ENCODE data around the gene POLR3H. TPM values are rescaled to one million over a fixed set of nuclear protein-coding genes. Genes with fewer than 3 reads are reported as not detected.

POLR3H gene
- total RNA-seq, 1 donor from 2014 or later, result 15.8 TPM

- Histone ChIP-seq H3K9me3 (replicated peaks) (no peaks in the 10 kb centered on the region), H3K27me3 (ENCODE audit: low read depth) (no peaks in the 10 kb centered on the region), H3K27ac (replicated peaks) (peak overlapping the region; percentile 92), H3K4me3 (no peak overlapping the region), H3K36me3 (peaks cover 83% of the 10 kb centered on the region), H3K4me1 (peaks cover 99% of the 10 kb centered on the region)
- intact Hi-C loops (cut with micrococcal nuclease), result no loop called here
- no peak for TF ChIP-seq CTCF (IDR thresholded peaks at IDR 0.05; ENCODE audit: borderline replicate concordance)
- no peak for DNase-seq
Observed at GRCh38 chr22:41505511-41506220, 38.6 kb downstream of the POLR3H start.

GRCh38 chr22:41504816-41505215 lies 39.5 kb downstream of the POLR3H start:
- no peak for TF ChIP-seq CTCF (IDR thresholded peaks at IDR 0.05; ENCODE audit: borderline replicate concordance)
- H3K4me3 ChIP-seq, result no peak overlapping the region
- intact Hi-C loops (cut with micrococcal nuclease), result no loop called here
- DNase-seq, result no peak
- peak overlapping the region; percentile 92 for H3K27ac ChIP-seq (replicated peaks)
- H3K36me3 ChIP-seq, result peaks cover 87% of the 10 kb centered on the region
- peaks cover 99% of the 10 kb centered on the region for H3K4me1 ChIP-seq
- no peaks in the 10 kb centered on the region for H3K27me3 ChIP-seq (ENCODE audit: low read depth)
- H3K9me3 ChIP-seq (replicated peaks), result no peaks in the 10 kb centered on the region

- TF ChIP-seq CTCF (IDR thresholded peaks at IDR 0.05; ENCODE audit: borderline replicate concordance), result no peak
- Histone ChIP-seq H3K4me1 (peaks cover 99% of the 10 kb centered on the region), H3K36me3 (peaks cover 87% of the 10 kb centered on the region), H3K9me3 (replicated peaks) (no peaks in the 10 kb centered on the region), H3K27me3 (ENCODE audit: low read depth) (no peaks in the 10 kb centered on the region), H3K27ac (replicated peaks) (peak overlapping the region; percentile 92), H3K4me3 (no peak overlapping the region)
- peak; percentile 61 for DNase-seq
- intact Hi-C loops (cut with micrococcal nuclease), result no loop called here
Observed at GRCh38 chr22:41504397-41504796, 39.9 kb downstream of the POLR3H start.

- no peak for DNase-seq
- peaks cover 64% of the 10 kb centered on the region for H3K36me3 ChIP-seq
Observed at GRCh38 chr22:41501209-41501608, 43.1 kb downstream of the POLR3H start.

GRCh38 chr22:41500303-41500702 lies 44.0 kb downstream of the POLR3H start:
- Histone ChIP-seq H3K27ac (replicated peaks) (peak overlapping the region; percentile 76), H3K9me3 (replicated peaks) (no peaks in the 10 kb centered on the region), H3K4me3 (no peak overlapping the region), H3K27me3 (ENCODE audit: low read depth) (no peaks in the 10 kb centered on the region), H3K36me3 (peaks cover 56% of the 10 kb centered on the region), H3K4me1 (peaks cover 98% of the 10 kb centered on the region)
- intact Hi-C loops (cut with micrococcal nuclease), result no loop called here
- no peak for DNase-seq
- TF ChIP-seq CTCF (IDR thresholded peaks at IDR 0.05; ENCODE audit: borderline replicate concordance), result no peak

More at GRCh38 chr22:41501209-41501608, 43.1 kb downstream of the POLR3H start:
- intact Hi-C loops (cut with micrococcal nuclease), result no loop called here
- Histone ChIP-seq H3K9me3 (replicated peaks) (no peaks in the 10 kb centered on the region), H3K4me1 (peaks cover 99% of the 10 kb centered on the region), H3K4me3 (no peak overlapping the region), H3K27me3 (ENCODE audit: low read depth) (no peaks in the 10 kb centered on the region), H3K27ac (replicated peaks) (peak overlapping the region; percentile 76)
- TF ChIP-seq CTCF (IDR thresholded peaks at IDR 0.05; ENCODE audit: borderline replicate concordance), result no peak

All from left ventricle myocardium inferior (tissue), 1 donor.